ENCODE measurements around the gene FANCC.

GRCh38 chr9:95350266-95350665, 32.8 kb upstream of the FANCC start:
- no peak for TF ChIP-seq EZH2 (IDR thresholded peaks at IDR 0.05; ENCODE audit: borderline replicate concordance)
- no peak for TF ChIP-seq CTCF (IDR thresholded peaks at IDR 0.05; ENCODE audit: poor library complexity)
